ENCODE results near the gene JMJD6.
A peak's percentile ranks its signal among the peaks of the same experiment; 100 is the strongest.

Gene JMJD6

DNA sequence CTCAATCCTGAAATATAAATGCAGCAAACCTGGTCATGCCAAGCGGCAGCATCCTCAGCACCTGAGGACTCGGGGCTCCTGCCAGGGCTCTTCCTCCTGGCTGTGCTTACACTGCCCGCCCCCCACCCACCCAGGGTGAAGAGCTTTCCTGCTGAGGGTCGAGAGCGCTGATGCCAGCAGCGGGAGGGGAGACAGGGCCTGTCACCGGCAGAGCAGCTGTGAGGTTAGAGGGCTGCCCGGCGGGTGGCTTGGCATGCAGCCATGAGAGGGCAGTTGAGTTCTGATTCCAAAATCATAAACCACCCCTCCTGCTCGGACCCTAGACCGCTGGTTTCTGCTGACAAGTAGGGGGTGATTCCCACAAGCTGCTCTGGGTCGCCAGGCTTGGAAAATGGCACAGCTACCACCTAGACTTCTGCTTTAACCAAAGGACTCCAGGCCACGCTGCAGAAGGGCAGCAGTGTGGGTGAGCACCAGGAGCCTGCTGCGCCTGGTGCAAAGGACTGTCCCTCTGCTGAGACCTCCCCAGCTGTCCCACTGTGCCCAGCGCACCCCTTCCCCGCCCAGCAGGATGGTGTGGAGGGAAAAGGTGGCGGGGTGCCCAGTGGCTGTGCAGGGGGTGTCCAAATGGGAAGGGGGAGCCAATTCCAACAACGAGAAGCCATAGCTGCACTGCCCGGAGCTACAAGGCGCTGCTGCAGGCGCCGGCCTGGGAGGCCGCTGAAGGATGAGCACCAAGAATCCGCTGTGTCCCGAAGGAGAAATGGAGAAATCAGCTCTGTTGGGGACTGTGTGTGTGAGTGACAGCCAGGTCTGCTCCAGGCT, 42.3 kb downstream of the JMJD6 start:
- intact Hi-C loops (cut with DNase I): no loop called here
- peak in 2 of 10 donors; percentile 15 to 61 for DNase-seq

DNA sequence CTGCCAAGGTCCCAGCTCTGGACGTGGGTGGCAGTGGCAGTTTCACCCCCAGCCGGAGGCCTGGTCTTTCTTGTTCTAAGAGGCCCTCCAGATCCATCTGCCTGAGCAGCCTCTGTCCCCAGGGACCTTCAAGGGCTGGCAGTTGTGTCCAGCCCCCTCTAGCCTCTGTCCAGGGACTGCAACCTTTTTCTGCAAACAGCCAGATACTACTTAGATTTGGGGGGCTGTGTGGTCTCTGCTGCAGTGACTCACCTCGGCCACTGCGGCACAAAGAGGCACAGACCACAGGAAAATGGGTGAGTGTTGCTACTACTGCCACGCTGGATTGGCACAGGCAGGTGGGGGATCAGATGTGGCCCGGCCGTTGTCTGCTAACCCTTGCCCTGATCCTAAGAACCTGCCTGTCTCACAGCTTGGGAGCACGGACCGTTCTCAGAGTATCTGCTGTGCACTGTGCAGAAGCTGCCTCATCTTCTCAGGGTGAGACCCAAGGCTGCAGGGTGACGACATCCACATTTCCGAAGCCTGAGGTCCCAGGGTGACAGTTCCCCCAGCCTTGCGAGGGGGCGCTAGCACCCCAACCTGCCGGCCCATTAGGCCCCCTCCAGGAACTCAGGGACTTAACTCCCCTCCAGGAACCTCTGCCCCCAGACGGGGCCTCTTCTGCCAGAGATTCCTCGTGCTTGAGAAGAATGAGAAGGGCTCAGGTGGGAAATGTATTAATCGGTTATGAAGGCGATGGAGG, 43.2 kb downstream of the JMJD6 start:
- intact Hi-C loops (cut with DNase I): no loop called here
- DNase-seq: peak in 2 of 10 donors; percentile 4 to 45

DNA sequence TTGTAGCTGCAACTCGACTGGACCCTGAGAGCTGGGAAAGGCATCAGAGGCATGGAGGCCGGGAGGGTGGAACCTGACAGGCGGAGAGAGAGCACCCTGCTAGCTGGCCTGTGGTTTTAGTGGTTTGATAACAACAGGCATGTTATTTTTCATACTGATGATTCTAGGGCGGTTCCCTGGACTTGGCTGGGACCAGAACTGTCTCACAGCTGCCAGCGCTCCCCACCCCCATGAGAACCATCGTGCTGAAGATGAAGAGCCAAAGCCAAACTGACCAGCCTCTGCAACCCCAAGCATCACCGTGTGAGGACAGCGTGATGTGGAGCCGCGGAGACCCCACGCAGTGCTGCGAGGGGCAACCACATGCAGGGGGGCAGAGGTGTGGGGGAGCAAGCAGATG, 44.1 kb downstream of the JMJD6 start:
- intact Hi-C loops (cut with DNase I): no loop called here
- DNase-seq: peak in 2 of 10 donors; percentile 21 to 48

DNA sequence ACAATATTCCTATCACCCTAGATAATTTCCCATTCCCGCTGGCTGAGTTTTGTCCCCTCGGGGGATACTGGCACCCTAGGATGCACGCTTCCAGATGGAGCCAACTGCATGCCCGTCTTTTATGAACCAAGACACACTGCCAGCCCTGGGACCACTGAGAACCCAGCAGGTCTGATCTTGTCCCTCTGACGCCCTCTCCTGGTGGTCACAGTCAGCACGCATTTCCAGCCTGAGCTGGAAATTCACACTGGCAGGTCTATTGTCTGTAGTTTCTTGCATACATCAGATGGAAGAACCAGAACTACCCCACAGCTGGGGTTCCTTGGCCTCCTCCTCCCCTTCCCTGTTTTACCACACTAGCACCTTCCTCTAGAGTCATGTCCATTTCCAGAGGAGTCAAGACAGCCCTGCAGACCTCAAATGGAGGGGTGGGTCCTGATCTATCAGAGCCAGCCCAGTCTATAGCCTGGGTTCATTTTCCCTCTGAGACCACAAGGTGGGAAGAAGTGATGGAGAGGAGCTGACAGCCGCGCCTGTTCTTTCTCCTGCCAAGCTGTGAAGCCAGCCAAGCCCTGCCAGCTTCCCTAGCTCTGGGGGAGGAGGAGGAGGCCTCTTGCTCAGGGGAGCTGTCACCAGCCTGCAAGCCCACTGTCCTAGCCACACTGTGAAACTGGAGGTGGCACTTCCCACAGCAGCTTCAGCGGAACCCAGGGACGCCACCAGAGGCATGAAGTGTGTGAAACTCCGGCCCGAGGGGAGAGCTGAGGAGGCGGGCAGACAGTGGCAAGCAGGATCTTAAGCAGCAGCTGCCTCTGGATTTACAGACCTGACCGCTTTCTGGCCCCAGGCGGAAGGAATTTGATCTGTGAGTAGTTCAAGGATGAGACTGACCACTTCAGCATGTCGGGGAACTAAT, 44.9 kb downstream of the JMJD6 start:
- DNase-seq: peak; percentile 49 to 95 (median 75)
- intact Hi-C loops (cut with DNase I): no loop called here

DNA sequence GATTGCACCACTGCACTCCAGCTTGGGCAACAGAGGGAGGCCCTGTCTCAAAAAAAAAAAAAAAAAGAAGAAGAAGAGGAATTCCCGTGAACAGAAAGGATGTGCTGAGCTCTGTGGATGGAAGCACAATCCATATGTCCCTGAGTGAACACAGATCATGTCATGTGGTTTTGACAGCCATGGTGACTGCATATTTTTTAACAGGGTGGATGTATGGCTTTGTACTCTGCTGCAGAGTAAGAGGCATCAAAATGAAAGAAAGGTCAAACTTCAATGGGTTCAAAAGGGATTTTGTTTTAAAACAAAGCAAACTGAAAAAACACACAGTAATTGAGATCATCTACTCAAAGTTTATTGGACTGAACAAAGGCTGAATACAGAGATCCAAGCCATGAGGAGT, 47.2 kb downstream of the JMJD6 start:
- intact Hi-C loops (cut with DNase I): no loop called here
- DNase-seq: no peak

DNA sequence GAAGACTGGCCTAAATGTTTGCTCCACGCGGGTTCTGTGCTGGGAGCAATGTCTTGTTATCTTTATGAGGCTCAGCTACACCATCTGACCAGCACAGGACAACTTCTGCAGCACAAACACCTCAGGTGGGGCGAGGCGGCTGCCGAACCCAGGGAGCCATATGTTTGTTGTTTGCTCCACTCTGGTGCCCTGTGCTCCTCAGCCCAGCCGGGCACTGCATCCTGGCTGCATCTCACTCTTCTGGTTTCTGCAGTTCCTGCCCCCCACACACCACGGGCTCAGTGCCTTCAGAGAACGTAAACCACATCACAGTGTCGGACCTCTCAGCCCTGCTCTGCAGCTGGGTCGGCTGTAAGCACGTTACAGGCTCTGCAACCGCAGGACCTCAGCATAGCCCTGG, 48.1 kb downstream of the JMJD6 start:
- peak in 2 of 10 donors; percentile 42 to 47 for DNase-seq
- intact Hi-C loops (cut with DNase I): no loop called here

DNA sequence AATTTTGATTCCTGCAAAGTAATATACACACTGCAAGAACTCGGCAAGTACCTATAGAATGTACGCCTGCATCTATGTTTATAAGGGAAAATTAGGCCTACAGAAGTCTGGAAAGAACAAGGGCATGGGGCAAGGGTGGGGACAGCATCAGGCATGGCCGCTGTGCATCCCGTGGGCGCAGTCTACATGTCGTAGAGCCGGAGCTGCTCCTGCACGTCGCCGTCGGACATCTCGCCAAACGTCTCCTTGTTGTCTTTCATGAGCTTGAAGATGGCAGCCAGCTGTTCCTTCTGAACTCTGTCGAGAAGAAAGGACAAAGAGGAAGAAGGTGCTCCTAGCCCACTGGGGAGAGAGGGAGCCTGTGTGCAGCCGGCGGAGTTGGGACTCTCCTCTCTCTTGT, 49.0 kb downstream of the JMJD6 start:
- intact Hi-C loops (cut with DNase I): no loop called here
- DNase-seq: peak in 2 of 10 donors; percentile 18 to 32

DNA sequence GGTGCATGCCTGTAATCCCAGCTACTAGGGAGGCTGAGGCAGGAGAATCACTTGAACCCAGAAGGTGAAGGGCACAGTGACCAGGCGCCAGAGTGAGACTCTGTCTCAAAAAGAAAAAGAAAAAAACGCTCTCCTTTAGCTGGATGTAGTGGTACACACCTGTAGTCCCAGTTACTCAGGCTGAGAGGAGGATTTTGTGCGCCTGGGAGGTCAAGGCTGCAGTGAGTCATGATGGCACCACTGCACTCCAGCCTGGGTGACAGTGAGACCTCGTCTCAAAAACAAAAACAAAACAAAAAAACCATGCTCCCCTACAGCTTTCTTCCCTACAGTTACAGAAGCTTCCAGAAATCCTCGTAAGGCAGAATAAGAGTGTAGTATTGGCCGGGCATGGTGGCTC, 49.8 kb downstream of the JMJD6 start:
- intact Hi-C loops (cut with DNase I): no loop called here
- peak in 1 of 10 donors; percentile 1 for DNase-seq

DNA sequence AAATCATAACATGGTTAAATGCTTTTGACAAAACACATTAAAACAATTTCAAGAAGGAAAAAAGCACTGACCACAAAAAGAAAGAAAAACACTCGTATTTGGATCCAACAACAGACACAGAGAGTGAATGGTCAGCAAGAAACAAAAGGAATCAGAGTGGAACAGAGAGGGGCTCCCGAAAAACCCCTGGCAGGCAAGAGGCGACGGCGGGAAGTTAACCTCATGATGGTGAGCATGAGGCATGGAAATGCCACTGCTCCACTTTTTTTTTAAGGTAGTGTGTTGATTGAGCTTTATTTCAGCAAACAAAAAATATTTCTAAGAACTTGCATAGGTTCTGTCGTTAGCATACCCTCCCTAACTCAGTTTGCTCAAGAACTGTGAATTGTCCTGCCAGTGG, 50.8 kb downstream of the JMJD6 start:
- intact Hi-C loops (cut with DNase I): no loop called here

DNA sequence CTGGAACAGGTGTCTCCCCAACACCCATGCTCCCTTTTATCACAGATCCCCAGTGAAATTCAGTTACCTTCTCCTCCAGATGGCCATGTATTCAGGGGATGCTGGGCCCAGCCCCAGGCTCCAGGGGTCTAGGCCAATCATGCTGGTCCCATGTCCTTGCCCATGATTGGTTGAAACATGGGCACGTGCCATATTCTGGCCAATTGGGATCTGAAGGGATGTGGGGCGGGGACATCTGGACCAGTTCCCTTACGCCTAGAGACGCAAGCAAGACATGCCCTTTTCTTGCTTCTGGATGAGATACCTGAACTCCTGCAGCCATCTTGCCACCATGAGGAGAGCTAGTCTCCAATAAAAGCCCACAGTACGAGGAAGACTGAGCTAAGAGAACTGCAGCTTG, 51.8 kb downstream of the JMJD6 start:
- intact Hi-C loops (cut with DNase I): loop anchor here (5.0 kb wide), 1 partner anchor 53 kb away; the partner anchor contains the start of genes JMJD6 and METTL23
- peak in 2 of 10 donors; percentile 3 to 28 for DNase-seq

More for the DNA sequence above, 50.8 kb downstream of the JMJD6 start:
- DNase-seq: peak in 2 of 10 donors; percentile 7 to 9

DNA sequence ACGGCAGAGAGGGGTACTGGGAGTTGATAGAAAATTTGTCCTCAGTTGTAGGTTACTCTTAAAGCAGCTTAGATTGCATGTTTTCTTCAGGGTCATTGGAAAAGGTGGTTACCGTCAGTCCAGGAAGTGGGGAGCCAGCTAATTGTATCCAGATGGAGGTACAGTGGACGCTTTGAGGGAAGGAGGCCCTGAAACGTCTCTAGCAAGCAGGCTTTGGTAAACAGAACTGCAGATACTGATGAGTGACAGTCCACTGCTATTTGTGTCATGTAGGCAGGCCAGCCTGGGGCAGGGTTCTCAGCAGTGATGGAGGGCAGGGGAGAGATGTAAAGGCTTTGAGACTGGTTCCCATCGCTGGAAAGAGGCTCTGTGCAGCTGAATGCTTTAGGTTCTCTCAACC, 52.7 kb downstream of the JMJD6 start:
- intact Hi-C loops (cut with DNase I): loop anchor here (5.0 kb wide), 1 partner anchor 54 kb away; the partner anchor contains the start of genes JMJD6 and METTL23

DNA sequence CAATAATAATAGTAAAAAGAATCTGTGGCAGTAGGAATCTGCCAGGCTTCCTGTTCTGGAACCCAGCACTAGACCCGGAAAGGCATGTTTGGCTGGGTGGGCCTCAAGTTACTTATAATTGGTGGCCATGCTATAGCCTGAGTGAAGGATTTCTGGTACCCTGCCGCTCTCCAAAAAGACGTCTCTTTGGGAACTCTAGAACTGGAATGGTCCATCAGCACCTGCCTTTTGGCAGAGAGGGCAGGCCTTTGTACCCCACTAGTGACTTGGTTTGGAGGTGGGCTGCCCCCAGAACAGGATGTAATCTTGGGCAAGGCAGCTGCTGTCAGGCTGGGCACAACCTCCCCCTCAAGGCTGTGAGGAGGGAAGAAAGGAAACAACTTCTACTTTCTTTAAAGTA, 53.5 kb downstream of the JMJD6 start:
- intact Hi-C loops (cut with DNase I): loop anchor here (5.0 kb wide), 1 partner anchor 54 kb away; the partner anchor contains the start of genes JMJD6 and METTL23
- DNase-seq: no peak

More for the DNA sequence above, 52.7 kb downstream of the JMJD6 start:
- no peak for DNase-seq

DNA sequence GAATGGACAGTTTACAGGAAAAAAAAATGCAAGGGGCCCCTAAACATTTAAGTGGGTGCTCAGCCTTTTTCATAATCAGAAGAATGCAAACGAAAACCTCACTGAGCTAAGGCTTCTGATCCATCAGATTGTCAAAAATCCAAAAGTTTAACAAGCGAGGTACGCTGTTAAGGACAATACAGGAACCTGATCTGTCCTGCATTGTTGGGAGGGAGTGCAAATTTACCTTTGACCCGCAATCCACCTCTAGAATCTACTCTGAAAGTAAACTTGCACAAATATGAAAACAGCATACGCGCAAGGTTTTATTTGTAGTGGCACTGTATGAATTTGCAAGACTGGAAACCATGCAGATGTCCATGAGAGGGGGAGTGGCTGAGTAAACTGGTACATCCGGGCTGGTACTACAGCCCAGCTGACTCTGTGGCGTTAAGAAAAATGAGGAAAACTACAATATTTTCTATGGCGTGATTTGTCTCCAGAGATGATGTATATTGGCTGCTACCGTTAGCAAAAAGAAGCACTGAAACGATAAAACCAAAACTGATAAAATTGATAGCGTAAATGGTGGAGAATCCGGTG, 54.0 kb downstream of the JMJD6 start:
- intact Hi-C loops (cut with DNase I): loop anchor here (5.0 kb wide), 1 partner anchor 55 kb away; the partner anchor contains the start of genes JMJD6 and METTL23
- no peak for DNase-seq

DNA sequence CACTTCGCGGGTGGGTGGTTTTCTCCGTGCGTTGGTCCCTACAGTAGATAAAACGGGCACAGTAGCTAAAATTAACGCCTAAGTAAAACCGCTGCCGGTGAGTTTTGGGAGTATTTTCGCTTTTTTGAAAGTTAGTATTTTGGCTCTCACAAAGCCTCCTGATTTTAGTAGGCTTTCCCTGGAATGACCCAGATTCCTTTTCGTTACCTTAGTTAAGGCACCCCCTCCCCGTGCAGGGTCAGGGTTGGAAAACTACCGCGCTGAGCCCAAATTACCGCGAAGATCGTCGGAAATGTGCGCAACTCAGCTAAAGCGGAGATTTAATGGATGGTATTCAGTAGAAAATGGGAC, 54.5 kb downstream of the JMJD6 start:
- intact Hi-C loops (cut with DNase I): loop anchor here (5.0 kb wide), 1 partner anchor 55 kb away; the partner anchor contains the start of genes JMJD6 and METTL23

DNA sequence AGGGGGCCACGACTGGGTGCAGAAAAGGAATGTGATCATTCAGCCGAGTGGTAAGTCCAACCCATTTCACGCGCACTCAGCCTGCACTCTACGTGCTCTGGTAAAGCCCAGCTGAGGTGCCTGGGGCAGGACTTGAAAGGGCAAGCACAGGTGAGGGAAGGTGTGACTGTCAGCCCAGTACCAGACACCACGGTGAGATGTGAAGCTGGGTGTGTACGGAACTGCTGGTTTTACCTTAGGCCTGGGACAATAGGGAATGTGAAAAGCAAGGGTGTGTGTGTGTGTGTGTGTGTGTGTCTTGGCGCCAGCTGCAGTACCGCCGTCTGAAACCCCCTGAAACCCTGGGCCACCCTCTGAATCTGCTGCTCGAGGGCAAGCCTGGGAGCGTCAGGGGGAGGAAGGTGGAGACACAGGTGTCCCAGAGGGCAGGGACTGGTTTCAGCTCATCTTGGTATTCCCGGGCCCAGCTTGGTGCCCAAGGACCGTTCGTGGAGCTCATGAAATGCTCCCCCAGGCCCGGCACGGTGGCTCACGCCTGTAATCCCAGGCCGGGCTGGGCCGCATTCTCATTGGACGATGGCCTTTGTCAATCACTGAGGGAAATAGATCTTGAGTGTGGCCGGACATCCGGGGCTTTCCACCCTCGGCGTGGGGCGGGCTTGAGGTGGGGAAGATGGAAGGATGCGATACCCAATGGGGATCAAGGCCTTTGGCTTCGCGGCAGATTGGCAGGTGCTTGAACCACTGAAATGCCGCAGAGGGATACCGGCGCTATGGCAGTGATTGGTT, 55.1 kb downstream of the JMJD6 start:
- intact Hi-C loops (cut with DNase I): loop anchor here (5.0 kb wide), 1 partner anchor 56 kb away; the partner anchor contains the start of genes JMJD6 and METTL23
- peak; percentile 100 for DNase-seq

More for the DNA sequence above, 54.5 kb downstream of the JMJD6 start:
- no peak for DNase-seq

DNA sequence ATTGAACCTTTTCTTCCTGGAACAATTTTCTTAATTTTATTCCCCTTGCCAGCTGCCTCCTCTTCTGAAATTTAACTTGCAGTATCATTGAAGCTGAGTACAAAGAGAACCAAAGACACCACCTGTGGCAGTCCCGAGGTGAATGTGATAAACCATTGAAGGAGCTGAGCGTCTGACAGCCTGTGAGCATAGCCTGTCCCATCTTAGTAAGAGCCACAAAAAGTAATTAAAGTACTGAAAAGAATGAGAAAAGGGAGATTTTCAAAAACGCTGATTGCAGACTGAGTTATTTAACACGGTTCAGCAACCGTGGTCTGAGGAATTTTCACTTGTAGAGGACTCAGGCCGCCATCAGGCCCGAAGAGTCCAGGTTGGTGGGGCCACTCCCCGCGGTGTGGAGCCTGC, 55.7 kb downstream of the JMJD6 start:
- no peak for DNase-seq
- intact Hi-C loops (cut with DNase I): loop anchor here (5.0 kb wide), 1 partner anchor 57 kb away; the partner anchor contains the start of genes JMJD6 and METTL23

DNA sequence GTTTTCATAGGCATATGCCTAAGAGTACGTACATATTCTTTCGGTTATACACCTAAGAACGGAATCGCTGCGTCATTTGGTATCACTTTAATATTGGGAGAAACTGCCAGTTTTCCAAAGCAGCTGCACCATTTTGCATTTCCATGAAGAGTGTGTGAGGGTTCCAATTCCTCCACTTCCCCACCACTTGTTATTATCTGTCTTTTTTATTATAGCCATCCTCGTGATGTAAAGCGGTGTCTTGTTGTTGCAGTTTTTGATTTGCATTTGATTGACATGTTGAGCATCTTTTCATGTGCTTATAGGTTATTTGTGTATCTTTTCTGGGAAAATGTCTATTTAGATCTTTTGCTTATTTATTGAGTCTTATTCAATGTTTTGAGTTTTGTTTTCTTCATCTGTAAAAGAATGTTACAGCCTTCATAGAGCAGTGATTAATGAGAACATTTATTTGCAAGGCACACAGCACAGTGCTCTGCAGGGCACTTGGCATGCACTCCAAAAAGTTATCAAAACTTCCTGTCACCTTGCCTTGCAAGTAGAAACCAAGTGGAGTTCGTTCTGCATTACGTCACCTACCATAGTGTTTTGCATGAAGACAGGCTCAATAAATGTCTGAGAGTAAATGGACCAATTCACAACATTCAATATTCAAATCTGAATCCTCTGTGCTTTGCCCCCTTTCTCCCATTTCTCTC, 56.2 kb downstream of the JMJD6 start:
- peak in 1 of 10 donors; percentile 1 for DNase-seq
- intact Hi-C loops (cut with DNase I): loop anchor here (5.0 kb wide), 1 partner anchor 57 kb away; the partner anchor contains the start of genes JMJD6 and METTL23
